HL-60/S4 (cell line): ENCODE results near the gene TSPAN9.

Experiments used
- in situ Hi-C: fragments of 300-500 bp; cut with MboI; formaldehyde crosslinking; loops from 2 replicates; pipeline ENCODE4 v1.14.3; 2022; ENCODE audit warnings: low sequenced_read_pairs

The TSPAN9 gene

DNA sequence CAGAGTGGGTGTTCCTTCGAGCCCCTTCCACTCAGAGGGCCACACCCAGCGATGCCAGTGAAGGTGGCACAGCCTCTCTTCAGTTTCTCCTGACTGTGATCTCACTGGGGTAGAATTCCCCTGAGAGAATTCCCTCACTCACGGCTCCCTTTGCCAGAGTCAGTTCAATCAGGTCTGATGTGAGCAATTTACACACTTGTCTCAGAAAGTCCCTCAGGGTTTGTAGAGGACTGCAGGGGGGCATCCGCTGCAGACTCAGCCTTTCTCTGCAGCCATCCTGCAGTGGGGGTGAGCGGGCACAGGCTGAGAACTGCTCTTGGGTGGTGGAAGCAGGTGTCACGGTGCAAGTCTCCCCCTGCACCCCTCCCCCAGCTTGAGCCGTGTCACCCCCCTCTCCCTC lies 208.4 kb downstream of the TSPAN9 start:
- in situ Hi-C loops, result no loop called here

DNA sequence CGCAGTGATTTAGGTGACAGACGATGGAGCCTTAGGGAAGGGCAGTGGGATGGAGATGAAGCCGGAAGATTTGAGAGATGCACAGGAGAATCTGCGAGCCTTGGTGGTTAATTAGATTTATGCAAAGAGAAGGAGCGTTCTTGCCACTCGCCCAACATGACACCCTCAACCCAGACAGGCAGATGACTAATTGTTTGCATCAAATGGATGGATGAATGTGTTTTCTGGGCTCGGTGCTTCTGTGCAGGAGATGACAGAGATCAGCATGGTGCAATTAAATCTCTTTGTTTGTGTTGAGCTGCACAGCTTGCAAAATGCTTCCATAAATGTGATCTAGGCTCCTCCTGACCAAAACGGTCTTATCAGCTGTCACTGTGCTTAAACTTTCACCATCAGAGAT lies 211.5 kb downstream of the TSPAN9 start:
- in situ Hi-C loops, result no loop called here

DNA sequence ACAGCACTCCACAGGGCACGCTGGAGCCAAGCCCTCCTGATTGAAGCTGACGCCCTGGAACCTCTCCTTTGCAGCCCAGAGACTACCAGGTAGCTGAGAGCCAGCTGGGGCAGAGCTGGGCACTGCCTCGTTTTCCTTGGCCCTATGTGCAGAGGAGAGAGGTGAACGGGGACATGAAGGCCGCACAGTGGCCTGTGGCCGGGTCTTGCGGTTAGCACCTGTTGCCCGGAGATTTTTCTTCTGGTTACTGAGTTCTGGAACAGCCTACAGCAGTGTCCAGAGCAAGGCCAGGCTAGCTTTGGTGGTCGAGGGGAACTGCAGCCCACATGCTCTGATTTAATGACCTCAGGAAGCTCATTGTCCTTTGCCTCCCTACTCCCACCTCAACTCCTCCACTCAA lies 212.5 kb downstream of the TSPAN9 start:
- in situ Hi-C loops, result loop anchor here (10.0 kb wide), 1 partner anchor 505 kb away; no protein-coding TSS in a partner anchor

DNA sequence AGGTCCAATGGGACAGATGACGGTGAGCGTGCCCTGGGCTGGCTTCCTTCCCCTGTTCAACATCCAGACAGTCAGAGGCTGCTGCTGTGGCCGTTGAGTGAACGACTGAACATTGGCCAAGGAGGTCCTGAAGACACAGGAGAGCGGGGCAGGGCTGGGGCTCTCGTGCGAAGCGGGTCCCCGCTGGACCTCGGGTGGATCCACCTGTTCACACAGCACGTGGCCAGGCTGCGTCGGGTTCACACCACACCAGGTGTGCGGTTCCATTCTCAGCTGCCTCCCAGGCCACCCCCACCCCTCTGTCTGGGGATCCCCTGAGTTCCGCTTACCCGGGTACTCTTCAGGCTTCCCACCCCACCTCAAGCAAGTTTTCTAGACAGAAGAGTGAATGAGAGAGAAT lies 214.8 kb downstream of the TSPAN9 start:
- in situ Hi-C loops, result loop anchor here (10.0 kb wide), 1 partner anchor 503 kb away; no protein-coding TSS in a partner anchor

DNA sequence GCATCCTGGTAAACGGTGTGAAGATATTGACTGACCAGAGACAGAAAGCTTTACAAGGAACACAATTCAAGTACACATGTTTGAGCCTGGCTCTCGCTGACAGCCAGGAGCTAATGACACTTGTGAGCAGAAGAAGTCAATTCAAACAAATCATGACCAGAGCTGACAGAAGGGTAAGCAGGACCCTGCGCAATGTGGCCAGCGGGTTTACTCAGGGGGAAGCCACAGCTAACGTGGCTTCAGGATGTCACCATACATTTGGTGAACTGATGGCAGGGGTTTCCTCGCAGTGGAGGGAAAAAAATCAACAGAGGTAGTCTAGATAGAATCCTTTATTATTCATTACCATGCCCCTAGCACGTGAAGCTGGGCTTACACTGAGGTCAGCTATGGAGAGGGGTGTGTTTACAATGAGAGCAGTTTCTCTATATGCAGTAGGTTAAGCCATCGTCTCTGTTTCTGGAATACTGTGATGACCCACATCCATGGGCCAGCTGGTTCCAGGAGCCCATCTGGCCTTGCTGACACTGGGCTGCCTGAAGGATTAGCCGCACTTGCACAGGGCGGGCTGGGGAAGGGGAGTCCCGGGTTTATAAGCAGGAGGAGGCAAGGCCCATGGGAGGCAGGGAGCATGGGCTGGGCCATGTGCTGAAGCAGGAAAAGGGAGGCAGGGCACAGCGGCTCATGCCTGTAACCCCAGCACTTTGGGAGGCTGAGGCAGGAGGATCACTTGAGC lies 215.7 kb downstream of the TSPAN9 start:
- in situ Hi-C loops, result loop anchor here (10.0 kb wide), 1 partner anchor 502 kb away; no protein-coding TSS in a partner anchor

DNA sequence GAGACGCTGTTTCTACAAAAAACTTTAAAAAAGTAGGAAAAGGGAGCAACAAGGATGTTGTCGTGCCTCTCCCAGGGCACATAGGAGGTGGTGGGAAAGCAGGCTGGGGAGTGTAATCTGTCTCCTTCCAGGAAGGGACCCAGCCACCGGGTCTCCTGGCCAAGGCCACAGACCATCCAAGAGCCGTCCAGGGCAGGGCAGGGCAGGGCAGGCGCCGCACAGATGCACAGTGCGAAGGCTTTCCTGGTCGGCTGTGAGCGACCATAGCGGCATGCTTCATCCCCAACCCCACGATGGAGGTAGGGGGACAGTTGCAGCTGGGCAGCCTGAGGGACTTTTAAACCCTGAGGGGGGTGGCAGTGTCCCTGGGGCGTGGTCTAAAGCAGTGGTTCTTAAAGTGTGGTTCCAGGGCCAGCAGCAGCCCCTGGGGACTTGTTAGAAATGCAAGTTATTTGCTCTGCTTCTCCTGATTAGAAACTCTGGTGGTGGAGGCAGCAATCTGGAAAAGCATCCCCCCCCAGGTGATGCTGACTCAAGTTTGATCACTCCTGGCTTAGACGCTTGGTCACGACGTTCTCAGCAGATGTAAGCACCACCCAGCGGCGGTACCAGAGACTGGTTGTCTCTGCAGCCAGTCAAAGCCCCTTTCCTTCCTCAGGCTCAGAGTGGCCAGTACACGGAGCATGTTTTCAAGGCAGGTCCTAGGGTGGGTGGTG lies 216.4 kb downstream of the TSPAN9 start:
- in situ Hi-C loops, result loop anchor here (10.0 kb wide), 1 partner anchor 501 kb away; no protein-coding TSS in a partner anchor

DNA sequence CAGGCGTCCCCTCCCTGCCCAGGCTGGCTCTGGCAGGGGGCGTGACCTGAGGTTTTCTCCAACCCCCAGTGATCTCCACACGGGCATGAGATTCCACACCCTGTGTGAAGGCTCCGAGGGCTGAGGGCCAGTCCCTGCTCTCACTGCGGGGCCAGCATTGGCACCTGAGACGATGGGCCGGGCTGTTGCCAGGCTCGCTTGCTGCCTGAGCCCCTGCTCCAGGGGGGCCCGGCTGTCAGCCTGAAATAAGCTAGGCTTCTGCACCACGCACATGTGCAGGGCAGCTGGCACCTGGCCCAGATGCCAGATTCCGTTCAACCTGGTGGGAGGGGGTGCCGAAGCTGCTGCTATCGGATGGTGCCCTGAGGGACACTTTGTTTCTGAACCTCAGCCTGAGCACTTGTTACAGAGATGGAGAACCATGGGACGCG lies 217.3 kb downstream of the TSPAN9 start:
- in situ Hi-C loops, result loop anchor here (10.0 kb wide), 1 partner anchor 500 kb away; no protein-coding TSS in a partner anchor

DNA sequence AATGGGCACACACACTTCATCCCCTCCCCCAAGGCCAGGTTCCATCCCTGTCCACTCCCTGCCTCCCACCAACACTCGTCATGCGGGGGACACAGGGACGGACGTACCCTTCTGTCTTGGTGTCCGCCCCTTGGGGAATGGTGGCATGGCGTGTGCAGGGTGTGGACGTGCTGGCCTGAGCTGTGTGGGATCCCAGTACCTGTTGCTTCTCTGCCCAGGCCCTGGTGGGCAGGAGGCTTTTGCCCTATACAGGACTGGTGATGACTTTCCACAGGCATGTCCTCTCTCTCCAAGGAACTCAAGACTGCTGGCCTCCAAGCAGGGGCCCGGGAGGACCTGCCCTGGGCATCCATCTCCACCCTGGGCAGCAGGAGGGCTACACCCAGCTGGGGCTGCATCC lies 218.0 kb downstream of the TSPAN9 start:
- in situ Hi-C loops, result loop anchor here (10.0 kb wide), 1 partner anchor 500 kb away; no protein-coding TSS in a partner anchor

DNA sequence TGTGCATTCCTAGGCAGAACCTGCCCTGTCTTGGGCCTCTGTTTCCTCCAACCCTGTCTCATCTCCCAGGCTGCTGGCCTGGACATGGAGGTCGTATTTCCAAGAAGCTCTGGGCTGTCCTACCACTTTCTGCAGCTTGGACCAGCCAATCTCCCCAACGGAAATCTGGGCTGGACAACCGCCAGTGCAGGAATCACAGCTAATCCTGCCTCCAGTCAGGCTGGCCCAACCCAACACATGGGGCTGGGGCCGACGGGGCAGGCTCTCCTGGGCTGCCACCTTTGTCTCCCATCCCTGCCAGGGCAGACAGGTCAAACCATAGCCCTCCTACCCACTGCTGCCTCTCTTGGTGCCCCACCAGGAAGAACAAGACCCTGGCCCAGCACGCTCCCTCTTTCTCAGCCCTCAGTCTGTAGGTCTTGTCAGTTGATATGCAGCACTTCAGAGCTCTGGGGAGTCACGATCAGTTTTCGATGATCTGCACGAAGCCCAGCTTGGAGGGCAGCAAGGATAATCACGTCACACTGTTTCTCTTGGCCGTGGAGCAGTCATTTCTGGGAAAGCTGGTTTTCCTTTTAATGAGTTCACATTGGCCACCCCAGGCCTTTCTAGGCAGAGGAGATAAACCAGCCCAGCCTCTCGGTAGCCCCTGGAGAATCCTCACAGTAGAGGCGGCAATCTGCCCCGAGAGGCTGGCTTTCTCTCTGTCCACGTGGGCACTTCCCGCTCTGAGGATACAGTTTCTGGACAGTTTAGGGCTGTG lies 218.6 kb downstream of the TSPAN9 start:
- in situ Hi-C loops, result loop anchor here (10.0 kb wide), 1 partner anchor 499 kb away; no protein-coding TSS in a partner anchor

DNA sequence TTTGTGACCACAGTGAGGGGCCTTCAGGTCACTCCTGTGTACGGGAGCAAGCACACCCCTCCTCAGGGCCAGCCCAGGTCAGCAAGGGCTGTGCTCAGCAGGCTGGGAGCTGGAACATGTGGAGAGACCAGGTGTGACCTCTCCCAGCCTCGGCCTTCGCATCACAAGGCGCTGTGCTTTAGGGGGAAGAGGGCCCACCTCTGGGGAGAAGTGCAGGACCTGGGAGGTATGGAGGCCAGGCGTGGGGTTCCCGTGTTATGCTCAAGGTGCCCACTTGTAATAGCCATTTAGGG lies 219.2 kb downstream of the TSPAN9 start:
- in situ Hi-C loops, result loop anchor here (10.0 kb wide), 1 partner anchor 498 kb away; no protein-coding TSS in a partner anchor

DNA sequence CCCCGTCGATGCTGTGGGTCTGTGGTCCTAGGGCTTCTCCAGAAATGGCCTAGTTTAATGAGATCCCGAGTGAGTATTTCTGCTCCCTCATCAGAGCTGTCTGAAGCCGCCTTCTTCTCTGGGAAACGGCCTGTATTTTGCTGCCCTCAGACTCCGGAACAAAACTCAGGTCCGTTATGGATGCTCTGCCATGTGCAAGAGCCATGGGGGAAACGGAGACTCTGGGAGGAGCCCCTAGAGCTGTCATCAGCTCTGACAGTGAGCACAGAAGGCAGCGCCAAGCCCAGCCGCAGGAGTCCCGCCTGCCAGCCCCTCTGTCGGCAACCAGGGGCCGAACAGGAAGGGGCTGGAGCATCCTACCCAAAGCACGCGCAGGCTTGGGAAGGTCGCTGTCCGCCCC lies 221.4 kb downstream of the TSPAN9 start:
- in situ Hi-C loops, result loop anchor here (10.0 kb wide), 1 partner anchor 496 kb away; no protein-coding TSS in a partner anchor

DNA sequence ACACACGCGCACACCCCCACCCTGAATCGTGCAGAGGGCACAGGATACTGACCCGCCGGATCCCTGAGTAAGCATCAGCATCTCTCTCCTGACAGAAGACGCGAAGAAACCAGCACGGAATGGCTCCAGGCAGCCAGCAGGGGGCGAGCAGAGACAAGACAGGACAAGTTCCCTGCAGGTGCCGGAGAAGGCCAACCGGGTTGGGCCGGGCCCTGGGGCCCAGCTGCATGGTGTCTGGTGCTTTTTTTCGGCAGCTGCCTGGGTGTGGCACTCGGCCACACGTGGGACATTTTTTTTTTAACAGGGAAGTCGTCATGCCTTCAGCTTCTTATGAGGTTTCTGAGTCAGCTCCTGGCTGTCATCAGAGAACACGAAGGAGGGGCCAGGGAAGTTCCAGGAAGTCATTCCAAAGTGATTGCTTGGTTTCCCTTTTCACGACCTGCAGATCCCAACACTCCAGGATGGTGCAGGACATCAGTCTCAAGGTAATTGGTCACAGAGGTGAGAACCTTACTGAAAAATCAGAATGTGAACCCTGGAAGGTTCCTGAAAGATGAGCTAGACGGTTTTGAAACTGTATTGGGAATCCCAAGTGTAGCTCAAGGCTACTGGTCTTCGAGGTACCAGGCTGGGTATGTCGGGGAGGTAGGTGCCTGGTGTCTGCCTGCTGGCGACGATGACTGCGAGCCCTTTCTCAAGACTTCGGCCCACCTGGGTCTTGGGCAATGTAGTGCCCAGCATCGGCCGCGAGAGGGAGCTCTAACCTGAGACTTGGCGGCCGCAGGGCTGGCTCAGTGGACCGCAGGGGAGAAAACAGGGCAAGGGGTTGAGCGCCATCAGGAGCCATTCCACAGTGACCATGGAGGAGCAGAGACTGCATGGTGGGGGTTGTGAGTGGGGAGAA lies 223.0 kb downstream of the TSPAN9 start:
- in situ Hi-C loops, result loop anchor here (10.0 kb wide), 1 partner anchor 495 kb away; no protein-coding TSS in a partner anchor

DNA sequence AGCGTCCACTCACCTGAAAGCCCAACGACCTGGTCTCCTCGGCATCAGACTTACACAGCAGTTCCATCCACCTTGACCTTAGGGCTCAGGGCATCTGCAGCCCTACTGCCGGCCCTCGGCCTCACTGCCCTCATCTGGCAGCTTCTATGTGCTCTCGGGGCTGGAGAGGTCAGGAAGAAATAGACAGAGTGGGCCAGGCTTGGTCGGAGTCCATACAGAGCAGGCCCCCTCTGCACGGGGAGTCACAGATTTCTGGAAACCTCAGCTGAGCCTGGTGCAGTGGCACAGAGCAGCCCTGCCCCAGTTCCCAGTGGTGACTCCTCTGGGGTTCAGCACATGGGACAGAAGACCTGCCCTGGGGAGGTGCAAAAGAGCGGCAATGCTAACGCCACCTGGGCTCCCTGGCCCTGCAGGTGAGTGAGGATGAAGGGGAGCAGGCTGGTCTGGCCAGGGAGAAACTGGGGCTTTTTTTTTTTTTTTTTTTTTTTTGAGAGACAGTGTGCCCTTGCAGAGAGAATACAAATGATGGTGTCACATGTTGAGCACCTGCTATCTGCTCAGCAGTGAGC lies 223.7 kb downstream of the TSPAN9 start:
- in situ Hi-C loops, result no loop called here

DNA sequence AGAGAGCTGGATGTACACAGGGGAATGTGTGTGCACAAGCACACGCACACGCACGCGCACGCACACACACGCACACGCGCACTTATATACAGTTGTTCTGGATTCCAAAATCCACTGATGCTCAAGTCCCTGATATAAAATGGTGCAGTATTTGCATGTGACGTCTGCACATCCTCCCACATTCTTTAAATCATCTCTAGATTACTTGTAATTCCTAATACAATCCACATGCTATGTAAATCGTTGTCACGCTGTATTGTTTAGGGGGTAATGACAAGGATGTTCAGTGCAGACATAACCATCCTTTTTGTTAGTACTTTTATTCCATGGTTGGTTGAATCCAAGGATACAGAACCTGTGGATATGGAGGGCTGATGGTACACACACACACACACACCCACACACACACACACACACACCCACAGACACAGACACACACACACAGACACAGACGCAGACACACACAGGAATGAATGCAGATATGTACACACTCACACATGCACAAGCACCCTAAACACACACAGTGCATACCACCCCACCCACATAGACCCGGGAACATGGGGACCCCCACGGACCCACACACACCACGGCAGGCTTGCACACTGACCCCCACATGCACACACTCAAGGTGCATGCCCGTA lies 225.3 kb downstream of the TSPAN9 start:
- in situ Hi-C loops, result no loop called here

DNA sequence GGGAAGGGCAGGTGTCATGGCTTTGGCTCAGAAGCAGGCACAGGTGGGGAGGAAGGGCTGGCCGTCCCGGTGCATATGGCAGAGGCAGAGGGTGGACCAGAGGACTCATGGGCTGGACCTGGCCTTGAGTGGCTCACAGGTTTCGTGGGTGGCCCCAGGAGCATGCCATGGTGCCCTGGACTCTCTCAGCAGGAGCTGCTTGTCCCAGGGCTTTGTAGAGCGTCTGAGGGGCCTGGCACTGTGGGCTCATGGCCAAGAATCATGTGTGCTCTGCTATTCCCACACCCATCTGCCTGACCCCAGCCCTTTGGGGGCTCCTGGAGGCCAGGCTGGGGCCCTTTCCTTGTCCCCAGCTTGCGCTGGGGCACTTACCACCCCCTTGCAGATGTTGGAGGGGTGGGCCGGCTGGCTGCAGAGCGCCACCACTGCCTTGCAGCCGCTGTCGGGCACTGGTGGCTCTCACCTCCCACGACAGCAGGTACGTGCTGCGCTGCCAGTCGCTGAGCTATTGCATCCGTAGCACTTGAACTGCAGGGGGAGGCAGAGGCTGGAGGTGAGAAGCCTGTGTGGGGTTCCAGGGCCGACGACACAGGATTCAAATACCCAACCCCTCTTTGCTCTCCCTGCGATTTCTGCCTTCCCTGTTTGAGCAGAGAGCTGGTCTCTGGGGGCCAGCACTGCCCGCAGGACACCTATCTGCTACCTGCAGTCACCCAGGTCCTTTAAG lies 226.4 kb downstream of the TSPAN9 start:
- in situ Hi-C loops, result no loop called here

DNA sequence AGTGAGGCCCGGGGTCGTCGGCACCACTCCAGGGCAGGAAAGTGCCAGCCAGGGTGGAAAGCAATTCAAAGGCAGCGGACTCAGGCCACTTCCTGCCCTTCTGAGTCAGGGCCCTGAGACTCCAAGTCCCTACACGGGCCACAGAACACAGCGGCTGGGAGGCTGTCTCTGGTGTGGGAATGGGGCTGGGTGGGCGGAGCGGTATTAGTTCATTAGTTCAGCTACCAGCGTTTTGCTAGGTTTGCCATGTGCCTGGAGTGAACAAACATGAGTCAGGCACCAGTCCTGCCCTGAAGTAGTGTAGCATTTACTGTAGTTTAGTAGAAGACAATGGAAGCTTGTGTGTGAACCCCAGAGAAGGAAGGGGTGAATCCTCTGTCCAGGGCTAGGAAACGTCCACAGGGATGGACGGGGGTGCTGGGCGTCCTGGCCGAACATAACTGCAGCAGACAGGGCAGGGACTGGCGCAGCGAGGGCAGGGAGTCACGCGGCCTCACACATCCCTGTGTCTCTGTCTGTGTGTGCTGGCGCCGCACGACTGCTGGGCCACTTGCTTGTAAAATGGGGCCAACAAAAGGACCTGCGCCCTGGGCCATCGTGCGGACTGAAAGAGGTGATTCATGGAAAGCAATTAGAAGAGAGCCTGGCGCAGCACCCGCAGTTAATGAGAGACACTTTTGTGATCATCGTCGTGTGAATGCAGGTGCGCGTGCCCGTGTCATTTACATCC lies 227.4 kb downstream of the TSPAN9 start:
- in situ Hi-C loops, result no loop called here

DNA sequence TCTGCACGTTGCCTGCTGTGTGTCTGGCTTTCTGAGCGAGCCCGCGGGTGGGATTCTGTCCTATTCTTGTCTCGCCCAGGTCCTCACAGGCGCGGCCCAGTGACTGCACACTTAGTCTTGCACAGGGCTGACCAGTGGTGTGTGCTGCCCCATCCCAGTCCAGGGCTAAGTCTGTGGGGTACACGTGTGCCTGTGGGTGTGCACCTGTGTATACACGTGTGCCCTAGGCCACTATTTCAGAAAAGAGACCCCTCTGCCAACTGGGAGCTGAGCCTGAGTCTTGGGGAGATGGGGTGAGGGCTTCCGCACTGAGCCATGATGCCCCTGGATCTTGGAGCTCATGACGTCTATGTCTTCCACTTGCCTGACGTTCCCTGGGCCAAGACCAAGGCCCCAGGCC lies 228.3 kb downstream of the TSPAN9 start:
- in situ Hi-C loops, result no loop called here
